GM23248 (cell line): ENCODE data around the gene RIPOR3.

Source experiments
- EZH2 ChIP-seq: fragments of 200-600 bp; sonication (generic); IDR thresholded peaks from 2 replicates; pipeline ENCODE4 v1.6.1; 2018; ENCODE audit warnings: antibody characterized with exemption, mild to moderate bottlenecking; ENCODE audit not compliant: insufficient read depth, poor library complexity, severe bottlenecking
- EZH2phosphoT487 ChIP-seq: fragments of 200-600 bp; sonication (generic); IDR thresholded peaks from 2 replicates; pipeline ENCODE4 v1.6.1; 2018; ENCODE audit warnings: antibody characterized with exemption, moderate library complexity, mild to moderate bottlenecking, low read depth; ENCODE audit not compliant: insufficient read depth

DNA sequence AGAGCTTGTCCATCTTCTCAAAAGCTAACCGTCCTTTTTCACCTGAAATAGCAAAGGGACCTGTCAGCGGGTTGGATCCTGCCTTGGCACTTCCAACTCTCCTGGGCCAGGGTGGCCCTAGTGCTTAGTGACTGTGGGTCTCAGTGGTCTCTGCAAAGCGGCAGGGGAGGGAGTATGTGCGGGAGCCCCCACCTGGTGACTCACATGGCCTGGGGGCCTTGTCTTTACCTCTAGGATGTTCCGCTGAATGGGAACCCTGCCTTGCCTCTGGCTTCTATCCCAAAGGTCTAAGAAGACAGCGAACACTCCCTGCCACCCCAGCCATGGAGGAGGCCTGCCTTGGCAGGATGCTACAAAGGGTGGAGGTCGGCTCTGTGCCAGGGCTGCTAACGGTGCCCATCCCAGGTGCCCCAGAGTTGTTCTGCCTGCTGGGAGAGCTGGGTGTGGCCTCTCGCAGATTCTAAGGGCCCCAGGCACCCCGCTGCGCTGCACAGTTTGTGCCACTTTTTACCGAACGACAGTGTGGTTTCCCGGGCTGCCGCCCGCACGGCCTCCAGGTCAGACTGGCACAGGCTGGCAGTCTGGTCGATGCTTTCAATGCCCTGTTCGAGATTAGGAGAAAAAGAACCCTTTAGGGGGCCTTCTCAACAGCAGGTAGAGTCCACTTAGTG lies 103.9 kb downstream of the RIPOR3 start:
- TF ChIP-seq EZH2 (no peak), EZH2phosphoT487 (no peak)
